HCT116 (cell line): ENCODE data around the gene OVCH2. TPM values are rescaled to one million over a fixed set of nuclear protein-coding genes. Genes with fewer than 3 reads are reported as not detected.

Source experiments
- ATAC-seq: fragments of 200-7000 bp; cut with Tn5 transposase; 2 replicates; pipeline ENCODE4 v1.9.1; 2020; ENCODE audit warnings: mild to moderate bottlenecking, moderate library complexity
- BruUV-seq: library from RNA; stranded (reverse); fragments of 400-500 nt; replicated peaks from 2 replicates; lab custom pipeline; 2021; lab: Mats Ljungman, UMichigan
- CTCF ChIA-PET: fragments of 300-600 bp; sonication (Branson Sonifier 250); formaldehyde crosslinking; loops from one replicate; lab custom pipeline; 2021; ENCODE audit warnings: antibody characterized with exemption; lab: Charles Lee
- POLR2A ChIA-PET: fragments of 300-600, 350-600 bp; sonication (Branson Sonifier 250); formaldehyde crosslinking; loops from one replicate; lab custom pipeline; 2021; ENCODE audit warnings: antibody characterized with exemption; lab: Charles Lee
- RAD21 ChIA-PET, 2 experiments: fragments of 300-600 bp; sonication (Branson Sonifier 250); formaldehyde crosslinking; loops; one replicate each; lab custom pipeline; 2023; ENCODE audit warnings: low total read pairs in 2 of 2; ENCODE audit not compliant: uncharacterized antibody in 2 of 2, unreplicated experiment in 2 of 2, low non-redundant PET in 1 of 2; lab: Charles Lee
- DNase-seq: peaks from one replicate; pipeline ENCODE4 v3.0.0-alpha.2; 2010; ENCODE audit warnings: low read depth, low spot score
- H2AFZ ChIP-seq: fragments of 200-600 bp; shearing (Covaris generic), sonication (generic); 2 replicates; pipeline ENCODE4 v1.6.1; 2017; ENCODE audit warnings: low read depth, mixed run types, mixed read lengths, antibody characterized with exemption, low read length; ENCODE audit not compliant: poor library complexity, severe bottlenecking
- H3K27ac ChIP-seq: 2 replicates; pipeline ENCODE4 v1.5.1; 2012; ENCODE audit warnings: low read depth, low read length
- H3K27me3 ChIP-seq: fragments of 200-600 bp; sonication (generic); 2 replicates; pipeline ENCODE4 v1.6.1; 2016; ENCODE audit warnings: mixed run types, low read length, mixed read lengths; ENCODE audit not compliant: insufficient read depth
- H3K36me3 ChIP-seq, 2 experiments: fragments of 200-500 bp in 1 of 2; fragments of 200-600 bp in 1 of 2; sonication (Bioruptor generic) in 1 of 2; sonication (generic) in 1 of 2; 2 replicates each; pipeline versions ENCODE4 v1.5.1 to v1.6.1; 2014 to 2016; ENCODE audit warnings: low read length in 2 of 2, inconsistent platforms in 1 of 2, mixed read lengths in 1 of 2, mixed run types in 1 of 2; ENCODE audit not compliant: insufficient read depth in 2 of 2, control insufficient read depth in 1 of 2
- H3K4me1 ChIP-seq, 2 experiments: fragments of 200-600 bp in 1 of 2; sonication (generic) in 1 of 2; 2 replicates each; pipeline versions ENCODE4 v1.5.1 to v1.6.1; 2012 to 2017; ENCODE audit warnings: low read length in 2 of 2, inconsistent platforms in 1 of 2, mild to moderate bottlenecking in 1 of 2, mixed read lengths in 1 of 2, mixed run types in 1 of 2, moderate library complexity in 1 of 2; ENCODE audit not compliant: insufficient read depth in 2 of 2, control insufficient read depth in 1 of 2
- H3K4me2 ChIP-seq: fragments of 200-600 bp; sonication (generic); 2 replicates; pipeline ENCODE4 v1.6.1; 2017; ENCODE audit warnings: mixed run types, low read length, mixed read lengths
- H3K4me3 ChIP-seq, 2 experiments: fragments of 200-600 bp in 1 of 2; sonication (generic) in 1 of 2; replicated peaks in 1 of 2; 2 replicates each; pipeline ENCODE4 v1.5.1; 2011 to 2016; ENCODE audit warnings: low read length in 2 of 2, control low read depth in 1 of 2, low read depth in 1 of 2, mild to moderate bottlenecking in 1 of 2, mixed read lengths in 1 of 2, mixed run types in 1 of 2
- H3K79me2 ChIP-seq: fragments of 200-600 bp; sonication (generic); 2 replicates; pipeline ENCODE4 v1.6.1; 2017; ENCODE audit warnings: mild to moderate bottlenecking, mixed run types, low read length, moderate library complexity, mixed read lengths; ENCODE audit not compliant: insufficient read depth
- H3K9ac ChIP-seq: fragments of 200-600 bp; sonication (generic); 2 replicates; pipeline ENCODE4 v1.6.1; 2016; ENCODE audit warnings: low read length, mixed read lengths
- H3K9me2 ChIP-seq: fragments of 200-600 bp; sonication (generic), shearing (Covaris generic); 2 replicates; pipeline ENCODE4 v1.6.1; 2017; ENCODE audit warnings: mixed run types, mild to moderate bottlenecking, moderate library complexity; ENCODE audit not compliant: insufficient read depth
- H3K9me3 ChIP-seq, 2 experiments: fragments of 200-500 bp in 1 of 2; fragments of 200-600 bp in 1 of 2; sonication (Bioruptor generic) in 1 of 2; sonication (generic) in 1 of 2; 2 replicates each; pipeline ENCODE4 v1.6.1; 2014 to 2017; ENCODE audit warnings: low read length in 2 of 2, mixed read lengths in 2 of 2, inconsistent platforms in 1 of 2, low read depth in 1 of 2, mild to moderate bottlenecking in 1 of 2, mixed run types in 1 of 2, moderate library complexity in 1 of 2; ENCODE audit not compliant: control insufficient read depth in 1 of 2, insufficient read depth in 1 of 2
- H4K20me1 ChIP-seq: fragments of 200-600 bp; sonication (generic), shearing (Covaris generic); 2 replicates; pipeline ENCODE4 v1.6.1; 2017; ENCODE audit warnings: mixed run types, mild to moderate bottlenecking, moderate library complexity; ENCODE audit not compliant: insufficient read depth
- CEBPB ChIP-seq: IDR thresholded peaks from 2 replicates; pipeline ENCODE4 v1.6.1; 2012; ENCODE audit warnings: low read depth
- EGR1 ChIP-seq: IDR thresholded peaks from 2 replicates; pipeline ENCODE4 v1.6.1; 2012; ENCODE audit warnings: low read depth
- ELF1 ChIP-seq: IDR thresholded peaks from 2 replicates; pipeline ENCODE4 v1.6.1; 2012; ENCODE audit warnings: low read depth, borderline replicate concordance
- EZH2 ChIP-seq: fragments of 200-600 bp; sonication (generic); IDR thresholded peaks from 2 replicates; pipeline ENCODE4 v1.6.1; 2017; ENCODE audit warnings: antibody characterized with exemption, mixed run types
- EZH2phosphoT487 ChIP-seq: fragments of 200-600 bp; IDR thresholded peaks from 2 replicates; pipeline ENCODE4 v1.6.1; 2018; ENCODE audit warnings: antibody characterized with exemption, borderline replicate concordance
- POLR2A ChIP-seq: IDR thresholded peaks from 2 replicates; pipeline ENCODE4 v1.7.0; 2011; ENCODE audit warnings: borderline replicate concordance; ENCODE audit not compliant: insufficient read depth, insufficient read length; ENCODE audit errors: extremely low read depth
- POLR2AphosphoS5 ChIP-seq: IDR thresholded peaks from 2 replicates; pipeline ENCODE4 v1.6.1; 2011; ENCODE audit warnings: mild to moderate bottlenecking, low read depth, low read length, moderate library complexity
- SIN3A ChIP-seq: IDR thresholded peaks from 2 replicates; pipeline ENCODE4 v1.6.1; 2012; ENCODE audit warnings: low read depth
- TCF7L2 ChIP-seq: IDR thresholded peaks from 2 replicates; pipeline ENCODE4 v1.7.0; 2011; ENCODE audit warnings: borderline replicate concordance, inconsistent platforms; ENCODE audit not compliant: insufficient read depth, insufficient read length; ENCODE audit errors: extremely low read depth
- YY1 ChIP-seq: IDR thresholded peaks from 2 replicates; pipeline ENCODE4 v1.6.1; 2011; ENCODE audit warnings: low read length, low read depth, moderate library complexity, mild to moderate bottlenecking; ENCODE audit not compliant: insufficient replicate concordance; ENCODE audit errors: extremely low read depth
- ZFX ChIP-seq: fragments of 450-650 bp; IDR thresholded peaks from 2 replicates; pipeline ENCODE4 v1.6.1; 2017
- intact Hi-C: fragments of 100-400 bp; cut with micrococcal nuclease; formaldehyde crosslinking; loops from 2 replicates; pipeline ENCODE4 v1.10.0; 2022
- total RNA-seq: library from RNA; stranded (reverse); gene quantifications from one replicate; pipeline ENCODE4 v1.2.1, GENCODE V29; 2021; ENCODE audit not compliant: unreplicated experiment
- TF ChIP-seq, protein P1 (sequence below): IDR thresholded peaks from 2 replicates; pipeline ENCODE4 v1.6.1; 2012; ENCODE audit warnings: low read depth
- TF ChIP-seq, protein P2 (sequence below), 3 experiments: fragments of 200-600 bp in 1 of 3; sonication (generic) in 1 of 3; IDR thresholded peaks in 2 of 3; conservative IDR thresholded peaks in 1 of 3; 2 replicates each; pipeline ENCODE4 v1.5.1; 2012 to 2017; ENCODE audit warnings: low read depth in 2 of 3, low read length in 2 of 3, antibody characterized with exemption in 1 of 3, borderline replicate concordance in 1 of 3, control low read depth in 1 of 3, mild to moderate bottlenecking in 1 of 3, mixed read lengths in 1 of 3, mixed run types in 1 of 3, moderate library complexity in 1 of 3; ENCODE audit not compliant: insufficient read depth in 1 of 3

The OVCH2 gene
- total RNA-seq, 1 experiment from 2014 or later: not detected

DNA sequence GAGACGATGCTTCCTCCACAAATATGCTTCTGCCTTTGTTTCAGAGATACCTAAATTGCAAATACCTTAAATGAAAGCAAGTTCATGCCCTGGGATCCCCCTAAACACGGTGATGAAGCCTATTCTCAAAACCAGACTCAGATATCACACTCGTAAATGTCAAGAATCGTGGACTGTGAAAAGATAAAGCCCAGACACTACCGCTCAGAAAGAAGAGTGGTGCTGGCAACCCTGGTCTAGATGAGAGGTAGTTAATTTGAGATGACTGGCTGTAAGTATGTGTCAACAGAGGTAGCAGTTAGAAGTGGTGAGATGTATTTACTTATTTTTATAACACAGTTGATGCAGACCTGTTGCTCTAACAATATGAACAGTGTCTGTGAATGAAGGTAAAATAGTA is 2.5 kb downstream of the OVCH2 start:
- TF ChIP-seq POLR2AphosphoS5 (no peak), EGR1 (no peak), EZH2phosphoT487 (no peak), TCF7L2 (no peak), CEBPB (no peak), POLR2A (no peak), ZFX (no peak), YY1 (no peak), EZH2 (no peak), SIN3A (no peak), ELF1 (no peak)
- TF ChIP-seq, protein P1, sequence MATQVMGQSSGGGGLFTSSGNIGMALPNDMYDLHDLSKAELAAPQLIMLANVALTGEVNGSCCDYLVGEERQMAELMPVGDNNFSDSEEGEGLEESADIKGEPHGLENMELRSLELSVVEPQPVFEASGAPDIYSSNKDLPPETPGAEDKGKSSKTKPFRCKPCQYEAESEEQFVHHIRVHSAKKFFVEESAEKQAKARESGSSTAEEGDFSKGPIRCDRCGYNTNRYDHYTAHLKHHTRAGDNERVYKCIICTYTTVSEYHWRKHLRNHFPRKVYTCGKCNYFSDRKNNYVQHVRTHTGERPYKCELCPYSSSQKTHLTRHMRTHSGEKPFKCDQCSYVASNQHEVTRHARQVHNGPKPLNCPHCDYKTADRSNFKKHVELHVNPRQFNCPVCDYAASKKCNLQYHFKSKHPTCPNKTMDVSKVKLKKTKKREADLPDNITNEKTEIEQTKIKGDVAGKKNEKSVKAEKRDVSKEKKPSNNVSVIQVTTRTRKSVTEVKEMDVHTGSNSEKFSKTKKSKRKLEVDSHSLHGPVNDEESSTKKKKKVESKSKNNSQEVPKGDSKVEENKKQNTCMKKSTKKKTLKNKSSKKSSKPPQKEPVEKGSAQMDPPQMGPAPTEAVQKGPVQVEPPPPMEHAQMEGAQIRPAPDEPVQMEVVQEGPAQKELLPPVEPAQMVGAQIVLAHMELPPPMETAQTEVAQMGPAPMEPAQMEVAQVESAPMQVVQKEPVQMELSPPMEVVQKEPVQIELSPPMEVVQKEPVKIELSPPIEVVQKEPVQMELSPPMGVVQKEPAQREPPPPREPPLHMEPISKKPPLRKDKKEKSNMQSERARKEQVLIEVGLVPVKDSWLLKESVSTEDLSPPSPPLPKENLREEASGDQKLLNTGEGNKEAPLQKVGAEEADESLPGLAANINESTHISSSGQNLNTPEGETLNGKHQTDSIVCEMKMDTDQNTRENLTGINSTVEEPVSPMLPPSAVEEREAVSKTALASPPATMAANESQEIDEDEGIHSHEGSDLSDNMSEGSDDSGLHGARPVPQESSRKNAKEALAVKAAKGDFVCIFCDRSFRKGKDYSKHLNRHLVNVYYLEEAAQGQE: no peak
- TF ChIP-seq, protein P2, sequence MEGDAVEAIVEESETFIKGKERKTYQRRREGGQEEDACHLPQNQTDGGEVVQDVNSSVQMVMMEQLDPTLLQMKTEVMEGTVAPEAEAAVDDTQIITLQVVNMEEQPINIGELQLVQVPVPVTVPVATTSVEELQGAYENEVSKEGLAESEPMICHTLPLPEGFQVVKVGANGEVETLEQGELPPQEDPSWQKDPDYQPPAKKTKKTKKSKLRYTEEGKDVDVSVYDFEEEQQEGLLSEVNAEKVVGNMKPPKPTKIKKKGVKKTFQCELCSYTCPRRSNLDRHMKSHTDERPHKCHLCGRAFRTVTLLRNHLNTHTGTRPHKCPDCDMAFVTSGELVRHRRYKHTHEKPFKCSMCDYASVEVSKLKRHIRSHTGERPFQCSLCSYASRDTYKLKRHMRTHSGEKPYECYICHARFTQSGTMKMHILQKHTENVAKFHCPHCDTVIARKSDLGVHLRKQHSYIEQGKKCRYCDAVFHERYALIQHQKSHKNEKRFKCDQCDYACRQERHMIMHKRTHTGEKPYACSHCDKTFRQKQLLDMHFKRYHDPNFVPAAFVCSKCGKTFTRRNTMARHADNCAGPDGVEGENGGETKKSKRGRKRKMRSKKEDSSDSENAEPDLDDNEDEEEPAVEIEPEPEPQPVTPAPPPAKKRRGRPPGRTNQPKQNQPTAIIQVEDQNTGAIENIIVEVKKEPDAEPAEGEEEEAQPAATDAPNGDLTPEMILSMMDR (IDR thresholded peaks at IDR 0.05 in 2 of 3, conservative IDR thresholded peaks at IDR 0.05 in 1 of 3; ENCODE audit: borderline replicate concordance in 1 of 3, insufficient read depth in 1 of 3, low read depth in 2 of 3, low read length in 2 of 3): no peak
- no TSS peak for BruUV-seq
- POLR2A ChIA-PET: no interaction called here
- ATAC-seq (no peak), DNase-seq (no peak)
- no peak overlapping the region for H3K4me2 ChIP-seq
- no peak overlapping the region for H2AFZ ChIP-seq
- no peaks in the 10 kb centered on the region for H3K36me3 ChIP-seq
- no peak overlapping the region for H3K9ac ChIP-seq
- CTCF ChIA-PET: no interaction called here
- intact Hi-C loops: no loop called here
- RAD21 ChIA-PET: no interaction called here
- no peaks in the 10 kb centered on the region for H3K4me1 ChIP-seq
- H3K27ac ChIP-seq: no peak overlapping the region
- no peaks in the 10 kb centered on the region for H3K9me2 ChIP-seq
- no peaks in the 10 kb centered on the region for H3K79me2 ChIP-seq
- H3K27me3 ChIP-seq: peaks cover 93% of the 10 kb centered on the region
- no peaks in the 10 kb centered on the region for H3K9me3 ChIP-seq
- H4K20me1 ChIP-seq: no peaks in the 10 kb centered on the region
- no peak overlapping the region for H3K4me3 ChIP-seq
